ENCODE measurements around the gene SPOCK2.

SPOCK2 gene

GRCh38 chr10:72094574-72094973, 6.2 kb upstream of the SPOCK2 start:
- Histone ChIP-seq H3K36me3 (ENCODE audit: insufficient read depth, low read depth, low read length) (peaks cover 12% of the 10 kb centered on the region), H3K4me1 (ENCODE audit: insufficient read depth, low read length) (no peaks in the 10 kb centered on the region; the same call in none of the 2 replicates), H3K27ac (ENCODE audit: low read length) (no peak overlapping the region), H3K9me3 (ENCODE audit: insufficient read depth, low read depth, low read length) (no peaks in the 10 kb centered on the region), H3K4me3 (ENCODE audit: low read length) (no peak overlapping the region), H3K9ac (ENCODE audit: low read depth, low read length) (no peak overlapping the region), H3K27me3 (ENCODE audit: insufficient read depth, low read length) (peaks cover 11% of the 10 kb centered on the region)

- H3K4me1 ChIP-seq (ENCODE audit: insufficient read depth, low read length), result peaks cover 6% of the 10 kb centered on the region; the same call in 1 of the 2 replicates
Observed at GRCh38 chr10:72093450-72093849, 5.1 kb upstream of the SPOCK2 start.

GRCh38 chr10:72092987-72093386, 4.6 kb upstream of the SPOCK2 start:
- Histone ChIP-seq H3K27me3 (ENCODE audit: insufficient read depth, low read length) (peaks cover 26% of the 10 kb centered on the region), H3K27ac (ENCODE audit: low read length) (no peak overlapping the region), H3K9me3 (ENCODE audit: insufficient read depth, low read depth, low read length) (no peaks in the 10 kb centered on the region), H3K4me3 (ENCODE audit: low read length) (no peak overlapping the region), H3K9ac (ENCODE audit: low read depth, low read length) (no peak overlapping the region), H3K4me1 (ENCODE audit: insufficient read depth, low read length) (peaks cover 7% of the 10 kb centered on the region; the same call in 1 of the 2 replicates), H3K36me3 (ENCODE audit: insufficient read depth, low read depth, low read length) (peaks cover 12% of the 10 kb centered on the region)

More at GRCh38 chr10:72093450-72093849, 5.1 kb upstream of the SPOCK2 start:
- no peak overlapping the region for H3K4me3 ChIP-seq (ENCODE audit: low read length)
- no peak overlapping the region for H3K9ac ChIP-seq (ENCODE audit: low read depth, low read length)
- H3K9me3 ChIP-seq (ENCODE audit: insufficient read depth, low read depth, low read length), result no peaks in the 10 kb centered on the region
- H3K27ac ChIP-seq (ENCODE audit: low read length), result no peak overlapping the region
- H3K27me3 ChIP-seq (ENCODE audit: insufficient read depth, low read length), result peaks cover 22% of the 10 kb centered on the region
- H3K36me3 ChIP-seq (ENCODE audit: insufficient read depth, low read depth, low read length), result peaks cover 12% of the 10 kb centered on the region

GRCh38 chr10:72092171-72092924, 4.0 kb upstream of the SPOCK2 start:
- no peak overlapping the region for H3K27ac ChIP-seq (ENCODE audit: low read length)
- no peak overlapping the region for H3K9ac ChIP-seq (ENCODE audit: low read depth, low read length)
- H3K4me3 ChIP-seq (ENCODE audit: low read length), result no peak overlapping the region
- H3K27me3 ChIP-seq (ENCODE audit: insufficient read depth, low read length), result peaks cover 33% of the 10 kb centered on the region
- peaks cover 12% of the 10 kb centered on the region for H3K36me3 ChIP-seq (ENCODE audit: insufficient read depth, low read depth, low read length)
- H3K9me3 ChIP-seq (ENCODE audit: insufficient read depth, low read depth, low read length), result no peaks in the 10 kb centered on the region
- peaks cover 7% of the 10 kb centered on the region; the same call in 1 of the 2 replicates for H3K4me1 ChIP-seq (ENCODE audit: insufficient read depth, low read length)

GRCh38 chr10:72090326-72090725, 2.0 kb upstream of the SPOCK2 start:
- Histone ChIP-seq H3K36me3 (ENCODE audit: insufficient read depth, low read depth, low read length) (no peaks in the 10 kb centered on the region), H3K9me3 (ENCODE audit: insufficient read depth, low read depth, low read length) (no peaks in the 10 kb centered on the region), H3K9ac (ENCODE audit: low read depth, low read length) (no peak overlapping the region), H3K27ac (ENCODE audit: low read length) (no peak overlapping the region), H3K4me3 (ENCODE audit: low read length) (no peak overlapping the region), H3K4me1 (ENCODE audit: insufficient read depth, low read length) (peaks cover 10% of the 10 kb centered on the region; the same call in 1 of the 2 replicates), H3K27me3 (ENCODE audit: insufficient read depth, low read length) (peaks cover 53% of the 10 kb centered on the region)

- Histone ChIP-seq H3K36me3 (ENCODE audit: insufficient read depth, low read depth, low read length) (no peaks in the 10 kb centered on the region), H3K27me3 (ENCODE audit: insufficient read depth, low read length) (peaks cover 60% of the 10 kb centered on the region), H3K4me1 (ENCODE audit: insufficient read depth, low read length) (peaks cover 10% of the 10 kb centered on the region; the same call in 1 of the 2 replicates), H3K4me3 (ENCODE audit: low read length) (no peak overlapping the region), H3K27ac (ENCODE audit: low read length) (no peak overlapping the region), H3K9me3 (ENCODE audit: insufficient read depth, low read depth, low read length) (no peaks in the 10 kb centered on the region), H3K9ac (ENCODE audit: low read depth, low read length) (no peak overlapping the region)
Observed at GRCh38 chr10:72089618-72090017, 1.3 kb upstream of the SPOCK2 start.

GRCh38 chr10:72088889-72089575, 681 bp upstream of the SPOCK2 start:
- Histone ChIP-seq H3K27ac (ENCODE audit: low read length) (no peak overlapping the region), H3K9me3 (ENCODE audit: insufficient read depth, low read depth, low read length) (no peaks in the 10 kb centered on the region), H3K4me1 (ENCODE audit: insufficient read depth, low read length) (peaks cover 10% of the 10 kb centered on the region; the same call in 1 of the 2 replicates), H3K27me3 (ENCODE audit: insufficient read depth, low read length) (peaks cover 66% of the 10 kb centered on the region), H3K36me3 (ENCODE audit: insufficient read depth, low read depth, low read length) (no peaks in the 10 kb centered on the region), H3K4me3 (ENCODE audit: low read length) (peak overlapping the region; percentile 58), H3K9ac (ENCODE audit: low read depth, low read length) (no peak overlapping the region)

- H3K9ac ChIP-seq (ENCODE audit: low read depth, low read length), result no peak overlapping the region
- H3K4me1 ChIP-seq (ENCODE audit: insufficient read depth, low read length), result peaks cover 10% of the 10 kb centered on the region; the same call in 1 of the 2 replicates
- H3K4me3 ChIP-seq (ENCODE audit: low read length), result peak overlapping the region; percentile 58; the same call in 1 of the 2 replicates
- peaks cover 70% of the 10 kb centered on the region for H3K27me3 ChIP-seq (ENCODE audit: insufficient read depth, low read length)
- no peaks in the 10 kb centered on the region for H3K36me3 ChIP-seq (ENCODE audit: insufficient read depth, low read depth, low read length)
- no peak overlapping the region for H3K27ac ChIP-seq (ENCODE audit: low read length)
- no peaks in the 10 kb centered on the region for H3K9me3 ChIP-seq (ENCODE audit: insufficient read depth, low read depth, low read length)
Observed at GRCh38 chr10:72087392-72087968, 871 bp downstream of the SPOCK2 start.

GRCh38 chr10:72086466-72087391, 1.6 kb downstream of the SPOCK2 start:
- no peaks in the 10 kb centered on the region for H3K36me3 ChIP-seq (ENCODE audit: insufficient read depth, low read depth, low read length)
- H3K4me3 ChIP-seq (ENCODE audit: low read length), result peak overlapping the region; percentile 58
- no peak overlapping the region for H3K9ac ChIP-seq (ENCODE audit: low read depth, low read length)
- H3K4me1 ChIP-seq (ENCODE audit: insufficient read depth, low read length), result peaks cover 10% of the 10 kb centered on the region; the same call in 1 of the 2 replicates
- peaks cover 70% of the 10 kb centered on the region for H3K27me3 ChIP-seq (ENCODE audit: insufficient read depth, low read length)
- no peaks in the 10 kb centered on the region for H3K9me3 ChIP-seq (ENCODE audit: insufficient read depth, low read depth, low read length)
- H3K27ac ChIP-seq (ENCODE audit: low read length), result no peak overlapping the region

- Histone ChIP-seq H3K36me3 (ENCODE audit: insufficient read depth, low read depth, low read length) (no peaks in the 10 kb centered on the region), H3K9me3 (ENCODE audit: insufficient read depth, low read depth, low read length) (no peaks in the 10 kb centered on the region), H3K9ac (ENCODE audit: low read depth, low read length) (no peak overlapping the region), H3K27ac (ENCODE audit: low read length) (no peak overlapping the region), H3K4me1 (ENCODE audit: insufficient read depth, low read length) (peaks cover 10% of the 10 kb centered on the region; the same call in 1 of the 2 replicates), H3K4me3 (ENCODE audit: low read length) (no peak overlapping the region), H3K27me3 (ENCODE audit: insufficient read depth, low read length) (peaks cover 70% of the 10 kb centered on the region)
Observed at GRCh38 chr10:72085864-72086465, 2.4 kb downstream of the SPOCK2 start.

Data from iPS-20b (cell line).